GM19099 (cell line): Measurements from ENCODE around the gene LSM14B.

Experiments
- POLR2A ChIP-seq: IDR thresholded peaks from 3 replicates; pipeline ENCODE4 v1.6.1; 2011; ENCODE audit warnings: low read depth; ENCODE audit not compliant: insufficient read length; ENCODE audit errors: extremely low read depth

Gene LSM14B

DNA sequence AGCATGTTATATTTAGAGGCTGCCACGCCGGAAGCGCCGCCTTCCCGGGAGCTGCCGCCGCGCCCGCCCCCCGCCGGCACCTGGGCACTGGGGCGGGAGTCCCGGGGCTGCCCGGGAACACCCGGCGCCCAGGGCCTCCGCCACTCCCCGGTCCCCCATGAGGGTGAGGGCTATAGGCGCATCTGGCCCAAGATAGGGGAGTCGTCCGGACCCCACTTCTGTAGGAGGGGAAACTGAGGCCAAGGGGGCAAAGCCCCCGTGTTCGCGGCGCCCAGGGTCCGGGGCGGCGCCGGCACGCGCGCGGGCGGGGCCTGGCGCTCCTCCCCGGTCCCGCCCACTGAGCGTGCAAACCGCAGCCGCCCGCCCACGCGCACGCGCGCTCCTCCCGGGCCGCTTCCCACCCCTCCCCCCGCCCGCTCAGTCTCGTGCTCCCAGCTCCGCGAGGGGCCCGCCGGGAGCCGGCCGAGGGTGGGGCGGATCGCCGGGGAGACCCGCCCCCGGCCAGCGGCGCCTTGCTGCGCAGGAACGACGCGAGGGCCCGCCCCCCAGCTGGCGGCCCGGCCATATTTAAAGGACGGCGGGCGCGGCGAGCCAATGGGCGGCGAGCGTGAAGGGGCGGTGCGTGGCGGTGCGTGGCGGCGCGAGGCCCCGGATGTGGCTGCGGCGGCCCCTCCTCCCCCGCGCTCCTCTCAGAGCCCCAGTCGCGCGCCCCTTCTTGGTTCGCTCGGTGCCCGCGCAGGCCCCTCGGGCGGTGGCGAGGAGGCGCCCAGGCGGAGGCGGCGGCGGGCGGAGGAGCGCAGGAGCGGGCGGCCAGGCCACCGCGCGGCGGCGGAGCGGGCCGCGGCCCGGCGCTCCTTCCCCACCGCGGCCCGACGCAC lies at the start of gene LSM14B:
Gene LSM14B, plus strand, starts transcription at position 700 of the 878 bp plus-strand sequence. CDS start 192 bp downstream, outside the sequence.
- peak; percentile 64 for TF ChIP-seq POLR2A

GRCh38 chr20:62073323-62073722 lies 49.0 kb upstream of the LSM14B start:
- TF ChIP-seq POLR2A: no peak

GRCh38 chr20:62079166-62079565 lies 43.1 kb upstream of the LSM14B start:
- TF ChIP-seq POLR2A: no peak

GRCh38 chr20:62080249-62080990 lies 41.9 kb upstream of the LSM14B start:
- no peak for TF ChIP-seq POLR2A

DNA sequence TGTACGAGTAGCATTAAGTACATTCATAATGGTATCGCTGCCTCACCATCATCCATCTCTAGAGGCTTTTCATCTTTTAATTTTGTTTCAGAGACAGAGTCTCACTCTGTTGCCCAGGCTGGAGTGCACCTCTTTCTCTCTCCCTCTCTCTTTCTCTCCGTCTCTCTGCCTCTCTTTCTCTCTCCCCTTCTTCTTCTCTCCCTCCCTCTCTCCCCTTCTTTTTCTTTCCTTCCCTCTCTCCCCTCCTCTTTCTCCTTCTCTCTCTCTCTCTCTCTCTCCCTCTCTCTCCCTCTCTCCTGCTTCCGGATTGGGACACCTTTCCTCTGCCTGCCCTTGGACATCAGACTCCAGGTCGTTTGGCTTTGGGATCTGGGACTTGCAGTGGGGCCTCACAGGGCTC lies 39.0 kb upstream of the LSM14B start:
- TF ChIP-seq POLR2A: no peak

DNA sequence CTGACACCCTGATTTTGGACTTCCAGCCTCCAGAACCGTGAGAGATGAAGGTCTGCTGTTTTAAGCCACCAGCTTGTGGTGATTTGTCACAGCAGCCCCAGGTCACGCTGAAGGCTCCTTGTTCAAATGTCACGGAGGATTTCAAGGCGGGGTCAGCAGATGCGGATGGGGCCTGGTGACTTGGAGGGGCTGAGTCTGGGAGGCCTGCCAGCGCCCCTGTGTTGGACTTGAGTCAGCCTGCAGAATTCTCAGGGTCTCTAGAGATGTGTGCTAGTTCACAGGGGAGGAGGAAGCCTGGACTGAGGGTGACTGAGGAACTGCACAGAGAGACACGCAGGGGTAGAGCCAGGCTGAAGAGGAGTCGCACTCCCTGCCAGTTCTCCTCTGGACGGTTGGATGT lies 37.1 kb upstream of the LSM14B start:
- TF ChIP-seq POLR2A: no peak

DNA sequence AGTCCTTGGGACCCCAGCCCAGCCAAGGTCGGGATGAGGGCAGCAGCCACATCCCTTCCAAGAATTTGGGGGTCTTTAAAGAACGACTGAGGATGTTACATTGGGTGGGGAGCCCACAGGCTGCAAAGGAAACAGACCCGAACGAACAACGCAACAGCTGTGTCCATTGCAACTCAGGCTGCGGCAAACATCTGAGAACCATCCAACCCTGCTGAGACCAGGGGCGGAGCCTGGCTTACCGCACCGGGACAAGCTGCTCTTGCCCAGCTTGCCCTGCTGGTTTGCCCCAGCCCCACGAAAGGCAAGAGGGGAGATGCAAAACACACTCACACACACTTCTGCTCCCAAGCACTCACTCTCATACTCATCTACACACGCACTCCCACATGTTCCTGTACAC lies 35.0 kb upstream of the LSM14B start:
- no peak for TF ChIP-seq POLR2A

- TF ChIP-seq POLR2A: no peak
Observed at GRCh38 chr20:62087632-62088031, 34.6 kb upstream of the LSM14B start.

DNA sequence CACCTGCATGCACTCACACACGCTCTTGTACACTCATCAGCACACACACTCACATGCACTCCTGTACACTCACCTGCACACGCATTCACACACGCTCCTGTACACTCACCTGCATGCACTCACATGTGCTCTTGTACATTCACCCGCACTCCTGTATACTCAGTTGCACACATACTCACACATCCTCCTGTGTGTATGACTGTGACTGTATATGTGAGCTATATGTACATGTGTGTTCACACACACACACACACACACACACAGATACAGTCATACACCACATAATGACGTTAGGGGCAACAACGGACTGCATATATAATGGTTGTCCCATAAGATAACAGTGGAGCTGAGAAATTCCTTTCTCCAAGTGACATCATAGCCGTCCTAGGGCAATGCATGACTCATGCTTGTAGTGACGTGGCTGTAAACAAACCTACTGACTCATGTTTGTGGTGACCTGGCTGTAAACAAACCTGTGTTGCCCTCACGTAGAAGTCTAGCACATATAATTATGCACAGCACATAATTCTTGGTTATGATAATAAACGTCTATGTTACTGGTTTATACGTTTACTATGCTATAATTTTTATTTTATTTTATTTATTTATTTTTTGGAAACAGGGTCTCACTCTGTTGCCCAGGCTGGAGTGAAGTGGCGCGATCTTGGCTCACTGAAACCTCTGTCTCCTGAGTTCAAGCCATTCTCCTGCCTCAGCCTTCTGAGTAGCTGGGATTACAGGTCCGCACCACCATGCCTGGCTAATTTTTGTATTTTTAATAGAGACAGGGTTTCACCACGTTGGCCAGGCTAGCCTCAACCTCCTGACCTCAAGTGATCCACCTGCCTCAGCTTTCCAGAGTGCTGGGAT lies 33.8 kb upstream of the LSM14B start:
- no peak for TF ChIP-seq POLR2A

- no peak for TF ChIP-seq POLR2A
Observed at GRCh38 chr20:62089393-62089792, 32.9 kb upstream of the LSM14B start.

GRCh38 chr20:62096421-62097380 lies 25.6 kb upstream of the LSM14B start:
- no peak for TF ChIP-seq POLR2A

DNA sequence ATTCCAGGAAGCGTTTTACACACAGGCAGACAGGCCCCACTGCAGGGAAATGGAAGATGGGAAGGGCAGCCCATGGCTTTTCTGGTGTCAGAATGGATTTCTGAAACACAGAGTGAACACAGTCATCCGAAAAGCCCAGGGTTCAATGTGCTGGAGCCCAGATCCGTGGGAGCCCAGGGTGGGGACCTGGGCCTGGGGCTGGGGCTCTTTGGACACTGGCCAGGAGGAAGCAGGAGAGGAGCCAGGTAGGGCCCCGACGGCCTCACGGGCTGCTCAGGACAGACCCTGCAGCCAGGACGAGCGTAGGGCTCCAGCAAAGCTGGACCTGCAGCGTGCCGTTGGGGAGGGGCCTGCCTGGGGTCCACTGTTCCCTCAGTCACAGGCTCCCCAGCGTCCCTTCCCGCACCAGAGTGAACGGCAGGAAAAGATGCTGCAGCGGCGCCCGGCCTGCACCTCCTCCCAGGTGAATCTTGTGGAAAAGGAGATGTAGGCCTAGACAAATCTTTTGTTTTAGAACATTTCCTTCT lies 24.3 kb upstream of the LSM14B start:
- no peak for TF ChIP-seq POLR2A

- no peak for TF ChIP-seq POLR2A
Observed at GRCh38 chr20:62101078-62101477, 21.2 kb upstream of the LSM14B start.
